Umbilical cord (tissue), 1 donor: ENCODE results near the gene CBARP. TPM values are rescaled to one million over a fixed set of nuclear protein-coding genes. Genes with fewer than 3 reads are reported as not detected.

ENCODE experiments used
- total RNA-seq: library from RNA; depleted of rRNA; stranded (reverse); fragments of >200 nt; gene quantifications from one replicate; pipeline ENCODE4 v1.2.3, GENCODE V29; 2014; ENCODE audit warnings: low replicate concordance; ENCODE audit not compliant: insufficient read depth

CBARP gene
- total RNA-seq, 1 donor from 2014 or later: not detected

Other genes starting within 250 kb of the CBARP start
- gene GRIN3B, start 237.6 kb downstream of the CBARP start, total RNA-seq: not detected
- 54.4 TPM for gene TMEM259, start 216.9 kb downstream of the CBARP start, total RNA-seq
- not detected for gene RNU6-2, start 216.5 kb downstream of the CBARP start, total RNA-seq
- 120 TPM for gene CNN2, start 211.4 kb downstream of the CBARP start, total RNA-seq
- 2.2 TPM for gene ABCA7, start 197.9 kb downstream of the CBARP start, total RNA-seq
- 15.6 TPM for gene ARHGAP45, start 170.8 kb downstream of the CBARP start, total RNA-seq
- gene POLR2E, start 142.6 kb downstream of the CBARP start, total RNA-seq: 42.6 TPM
- gene GPX4, start 134.0 kb downstream of the CBARP start, total RNA-seq: 169 TPM
- gene SBNO2, start 63.7 kb downstream of the CBARP start, total RNA-seq: 21.7 TPM
- 60.4 TPM for gene STK11, start 32.2 kb downstream of the CBARP start, total RNA-seq
- 24.8 TPM for gene ATP5F1D, start 3.7 kb upstream of the CBARP start, total RNA-seq
- gene MIDN, start 10.6 kb upstream of the CBARP start, total RNA-seq: 16.6 TPM
- gene CIRBP, start 31.3 kb upstream of the CBARP start, total RNA-seq: 319 TPM
- 1.7 TPM for gene FAM174C, start 37.5 kb upstream of the CBARP start, total RNA-seq
- gene EFNA2, start 47.9 kb upstream of the CBARP start, total RNA-seq: not detected
- gene NDUFS7, start 145.9 kb upstream of the CBARP start, total RNA-seq: 29.1 TPM
- 13.7 TPM for gene GAMT, start 163.5 kb upstream of the CBARP start, total RNA-seq
- 30.8 TPM for gene DAZAP1, start 169.6 kb upstream of the CBARP start, total RNA-seq
- gene RPS15, start 200.4 kb upstream of the CBARP start, total RNA-seq: 212 TPM
- gene APC2, start 212.1 kb upstream of the CBARP start, total RNA-seq: 0.72 TPM
- 22.9 TPM for gene C19orf25, start 241.2 kb upstream of the CBARP start, total RNA-seq